H9 (cell line): ENCODE results near the gene CROCC2. TPM values are rescaled to one million over a fixed set of nuclear protein-coding genes. Genes with fewer than 3 reads are reported as not detected.
A peak's percentile ranks its signal among the peaks of the same experiment; 100 is the strongest.

Source experiments
- DNase-seq: peaks from one replicate; pipeline ENCODE4 v3.0.0-alpha.2; 2017
- H2AFZ ChIP-seq: one replicate; pipeline ENCODE4 v1.6.1; 2013; ENCODE audit warnings: mild to moderate bottlenecking, low read length, control low read depth, moderate library complexity
- H2AK5ac ChIP-seq: 2 replicates; pipeline ENCODE4 v1.6.1; 2013; ENCODE audit warnings: low read length, control low read depth, mixed read lengths; ENCODE audit not compliant: insufficient read length
- H2BK120ac ChIP-seq: one replicate; pipeline ENCODE4 v1.6.1; 2013; ENCODE audit warnings: low read depth, mild to moderate bottlenecking, low read length, control low read depth, inconsistent platforms; ENCODE audit not compliant: poor library complexity, severe bottlenecking
- H2BK12ac ChIP-seq: 2 replicates; pipeline ENCODE4 v1.6.1; 2013; ENCODE audit warnings: low read length, control low read depth, mixed read lengths, low read depth; ENCODE audit not compliant: insufficient read length
- H2BK15ac ChIP-seq: 2 replicates; pipeline ENCODE4 v1.6.1; 2013; ENCODE audit warnings: low read depth, low read length, control low read depth
- H2BK20ac ChIP-seq: one replicate; pipeline ENCODE4 v1.6.1; 2013; ENCODE audit warnings: low read depth, mild to moderate bottlenecking, low read length, control low read depth, inconsistent platforms; ENCODE audit not compliant: poor library complexity, severe bottlenecking
- H2BK5ac ChIP-seq: 2 replicates; pipeline ENCODE4 v1.6.1; 2013; ENCODE audit warnings: low read length, control low read depth, mixed read lengths; ENCODE audit not compliant: insufficient read length
- H3K14ac ChIP-seq: 2 replicates; pipeline ENCODE4 v1.6.1; 2013; ENCODE audit warnings: low read length, control low read depth; ENCODE audit not compliant: insufficient read depth
- H3K18ac ChIP-seq: 2 replicates; pipeline ENCODE4 v1.6.1; 2013; ENCODE audit warnings: low read depth, mild to moderate bottlenecking, mixed read lengths, low read length, control low read depth; ENCODE audit not compliant: insufficient read length
- H3K23ac ChIP-seq: 2 replicates; pipeline ENCODE4 v1.6.1; 2013; ENCODE audit warnings: low read length, control low read depth, mixed read lengths, low read depth; ENCODE audit not compliant: insufficient read length
- H3K23me2 ChIP-seq: 2 replicates; pipeline ENCODE4 v1.6.1; 2013; ENCODE audit warnings: low read depth, mild to moderate bottlenecking, mixed read lengths, low read length, control low read depth; ENCODE audit not compliant: insufficient read length, poor library complexity, severe bottlenecking
- H3K27ac ChIP-seq: 2 replicates; pipeline ENCODE4 v1.5.1; 2013; ENCODE audit warnings: low read length, control low read depth, mixed read lengths, low read depth; ENCODE audit not compliant: insufficient read length
- H3K27me3 ChIP-seq: 2 replicates; pipeline ENCODE4 v1.6.1; 2013; ENCODE audit warnings: low read length, control low read depth, inconsistent platforms; ENCODE audit not compliant: insufficient read depth
- H3K4ac ChIP-seq: 2 replicates; pipeline ENCODE4 v1.6.1; 2013; ENCODE audit warnings: low read depth, mild to moderate bottlenecking, control low read depth, inconsistent platforms, low read length, moderate library complexity
- H3K4me1 ChIP-seq: 2 replicates; pipeline ENCODE4 v1.6.1; 2013; ENCODE audit warnings: low read length, control low read depth, inconsistent platforms; ENCODE audit not compliant: insufficient read depth
- H3K4me2 ChIP-seq: 2 replicates; pipeline ENCODE4 v1.6.1; 2013; ENCODE audit warnings: low read length, control low read depth, mixed read lengths; ENCODE audit not compliant: insufficient read length, insufficient read depth
- H3K56ac ChIP-seq: 2 replicates; pipeline ENCODE4 v1.6.1; 2013; ENCODE audit warnings: low read depth, mild to moderate bottlenecking, mixed read lengths, low read length, control low read depth; ENCODE audit not compliant: insufficient read length
- H3K79me1 ChIP-seq: 2 replicates; pipeline ENCODE4 v1.6.1; 2013; ENCODE audit warnings: low read depth, mild to moderate bottlenecking, moderate library complexity, low read length, control low read depth, inconsistent platforms; ENCODE audit not compliant: insufficient read depth, poor library complexity, severe bottlenecking
- H3K79me2 ChIP-seq: 2 replicates; pipeline ENCODE4 v1.6.1; 2013; ENCODE audit warnings: low read length, control low read depth, inconsistent platforms; ENCODE audit not compliant: insufficient read depth
- H3K9ac ChIP-seq: 2 replicates; pipeline ENCODE4 v1.6.1; 2013; ENCODE audit warnings: low read length, control low read depth, mixed read lengths; ENCODE audit not compliant: insufficient read length; ENCODE audit errors: extremely low read depth
- H3K9me3 ChIP-seq: one replicate; pipeline ENCODE4 v1.6.1; 2013; ENCODE audit warnings: low read depth, low read length, inconsistent platforms; ENCODE audit not compliant: control insufficient read depth
- H3T11ph ChIP-seq: one replicate; pipeline ENCODE4 v1.6.1; 2013; ENCODE audit warnings: mild to moderate bottlenecking, low read length, control low read depth, inconsistent platforms
- H4K20me1 ChIP-seq: one replicate; pipeline ENCODE4 v1.6.1; 2013; ENCODE audit not compliant: control insufficient read depth, insufficient read length, insufficient read depth
- H4K5ac ChIP-seq: 2 replicates; pipeline ENCODE4 v1.6.1; 2013; ENCODE audit warnings: low read depth, mild to moderate bottlenecking, mixed read lengths, low read length, control low read depth; ENCODE audit not compliant: insufficient read length
- H4K8ac ChIP-seq: replicated peaks from 2 replicates; pipeline ENCODE4 v1.6.1; 2013; ENCODE audit warnings: low read length, control low read depth, mixed read lengths, low read depth; ENCODE audit not compliant: insufficient read length
- H4K91ac ChIP-seq: 2 replicates; pipeline ENCODE4 v1.6.1; 2013; ENCODE audit warnings: low read depth, mild to moderate bottlenecking, moderate library complexity, mixed read lengths, low read length, control low read depth; ENCODE audit not compliant: insufficient read length
- H3K27ac Mint-ChIP-seq, 3 experiments: 2 replicates in 2 of 3; 3 replicates in 1 of 3; pipeline ENCODE4 v1.8.0; 2020 to 2021; ENCODE audit warnings: mixed read lengths in 3 of 3, mild to moderate bottlenecking in 1 of 3, moderate library complexity in 1 of 3
- H3K27me3 Mint-ChIP-seq: 2 replicates; pipeline ENCODE4 v1.8.0; 2021; ENCODE audit warnings: low read depth, mild to moderate bottlenecking, moderate library complexity, mixed read lengths
- H3K36me3 Mint-ChIP-seq, 3 experiments: 2 replicates in 2 of 3; 3 replicates in 1 of 3; pipeline ENCODE4 v1.8.0; 2020 to 2021; ENCODE audit warnings: low read depth in 3 of 3, mixed read lengths in 3 of 3; ENCODE audit not compliant: insufficient read depth in 1 of 3
- H3K4me1 Mint-ChIP-seq, 2 experiments: 2 replicates each; pipeline ENCODE4 v1.8.0; 2020; ENCODE audit warnings: mixed read lengths in 2 of 2
- H3K4me3 Mint-ChIP-seq, 2 experiments: 2 replicates in 1 of 2; 3 replicates in 1 of 2; pipeline ENCODE4 v1.8.0; 2020 to 2021; ENCODE audit warnings: mild to moderate bottlenecking in 2 of 2, mixed read lengths in 2 of 2, moderate library complexity in 1 of 2
- H3K9me3 Mint-ChIP-seq, 2 experiments: 2 replicates in 1 of 2; 3 replicates in 1 of 2; pipeline ENCODE4 v1.8.0; 2020; ENCODE audit warnings: mild to moderate bottlenecking in 2 of 2, mixed read lengths in 2 of 2, moderate library complexity in 1 of 2
- WGBS: extraction: QIAGEN DNeasy Blood & Tissue Kit; methylation state at CpG from one replicate; pipeline ENCODE4 v1.1.7; 2013; ENCODE audit warnings: missing lambda C conversion rate, low lambda C conversion rate, mixed read lengths; ENCODE audit not compliant: insufficient read length; ENCODE audit errors: extremely low coverage; 5-methylcytosine and 5-hydroxymethylcytosine counted together
- total RNA-seq: library from RNA; stranded (reverse); gene quantifications from 2 replicates; pipeline ENCODE4 v1.2.1, GENCODE V29; 2021
- TF ChIP-seq, protein P1 (sequence below): fragments of 200-600 bp; sonication (generic); conservative IDR thresholded peaks from 3 replicates; pipeline ENCODE4 v1.8.0; 2021; ENCODE audit warnings: antibody characterized with exemption, mild to moderate bottlenecking

Gene CROCC2
- total RNA-seq, 1 experiment from 2014 or later: not detected

DNA sequence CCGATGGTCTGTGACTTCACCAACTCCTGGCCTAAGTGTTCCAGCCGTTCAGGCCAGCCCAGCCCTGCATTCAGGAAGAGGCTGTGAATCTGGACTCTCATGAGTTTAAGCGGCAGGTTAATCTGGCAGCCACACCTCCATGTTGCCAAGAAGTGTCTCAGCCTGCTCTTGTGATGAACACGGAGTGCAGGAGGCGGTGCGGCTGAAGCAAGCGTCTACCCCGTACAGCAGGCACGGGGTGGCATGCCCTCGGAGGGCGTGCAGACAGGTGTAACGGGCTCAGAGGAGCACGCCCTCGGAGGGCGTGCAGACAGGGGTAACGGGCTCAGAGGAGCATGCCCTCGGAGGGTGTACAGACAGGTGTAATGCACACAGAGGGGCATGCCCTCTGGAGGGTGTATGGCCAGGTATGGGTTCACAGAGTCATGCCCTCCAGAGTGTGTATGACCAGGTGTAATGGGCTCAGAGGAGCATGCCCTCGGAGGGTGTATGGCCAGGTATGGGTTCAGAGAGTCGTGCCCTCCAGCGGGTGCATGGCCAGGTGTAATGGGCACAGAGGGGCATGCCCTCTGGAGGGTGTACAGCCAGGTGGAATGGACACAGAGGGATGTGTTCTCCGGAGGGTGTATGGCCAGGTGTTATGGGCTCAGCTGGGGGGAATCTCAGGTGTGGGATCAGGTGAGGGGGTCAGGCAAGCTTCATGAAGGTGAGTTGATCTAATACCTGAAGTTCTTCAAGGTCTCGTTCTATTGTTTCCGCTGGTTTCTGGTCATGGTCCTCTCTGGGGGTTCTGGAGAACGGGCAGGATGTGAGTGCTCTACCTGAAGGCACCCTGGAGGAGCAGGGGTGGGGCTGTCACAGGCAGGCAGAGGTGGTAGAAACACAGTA, 22.6 kb downstream of the CROCC2 start:
- Histone ChIP-seq H4K8ac (no peak overlapping the region), H2BK15ac (no peak overlapping the region), H3K4me1 (no peaks in the 10 kb centered on the region), H2BK5ac (no peak overlapping the region), H2BK20ac (no peak overlapping the region), H3K23me2 (no peaks in the 10 kb centered on the region), H3K23ac (no peak overlapping the region), H3K79me1 (no peaks in the 10 kb centered on the region), H3K56ac (no peak overlapping the region), H2AK5ac (no peak overlapping the region), H2BK12ac (no peak overlapping the region), H3K9me3 (no peaks in the 10 kb centered on the region), H4K5ac (no peak overlapping the region), H3K14ac (peak overlapping the region; percentile 44; the same call in 1 of the 2 replicates), H3K4ac (no peak overlapping the region), H3K27ac (no peak overlapping the region), H3K9ac (no peak overlapping the region), H3K4me2 (no peak overlapping the region), H2BK120ac (no peak overlapping the region), H3T11ph (no peak overlapping the region), H3K18ac (no peak overlapping the region), H3K27me3 (no peaks in the 10 kb centered on the region), H2AFZ (no peak overlapping the region), H4K20me1 (no peaks in the 10 kb centered on the region), H4K91ac (peak overlapping the region; percentile 72), H3K79me2 (no peaks in the 10 kb centered on the region)
- peak; percentile 18 for DNase-seq
- Mint-ChIP-seq H3K4me3 (no peak overlapping the region), H3K27me3 (no peaks in the 10 kb centered on the region; the same call in 1 of the 2 replicates), H3K36me3 (no peaks in the 10 kb centered on the region), H3K27ac (peak overlapping the region in 1 of 3 experiments; percentile 80; a peak in 2 of 7 replicates), H3K4me1 (no peaks in the 10 kb centered on the region), H3K9me3 (no peaks in the 10 kb centered on the region)
- TF ChIP-seq, protein P1, sequence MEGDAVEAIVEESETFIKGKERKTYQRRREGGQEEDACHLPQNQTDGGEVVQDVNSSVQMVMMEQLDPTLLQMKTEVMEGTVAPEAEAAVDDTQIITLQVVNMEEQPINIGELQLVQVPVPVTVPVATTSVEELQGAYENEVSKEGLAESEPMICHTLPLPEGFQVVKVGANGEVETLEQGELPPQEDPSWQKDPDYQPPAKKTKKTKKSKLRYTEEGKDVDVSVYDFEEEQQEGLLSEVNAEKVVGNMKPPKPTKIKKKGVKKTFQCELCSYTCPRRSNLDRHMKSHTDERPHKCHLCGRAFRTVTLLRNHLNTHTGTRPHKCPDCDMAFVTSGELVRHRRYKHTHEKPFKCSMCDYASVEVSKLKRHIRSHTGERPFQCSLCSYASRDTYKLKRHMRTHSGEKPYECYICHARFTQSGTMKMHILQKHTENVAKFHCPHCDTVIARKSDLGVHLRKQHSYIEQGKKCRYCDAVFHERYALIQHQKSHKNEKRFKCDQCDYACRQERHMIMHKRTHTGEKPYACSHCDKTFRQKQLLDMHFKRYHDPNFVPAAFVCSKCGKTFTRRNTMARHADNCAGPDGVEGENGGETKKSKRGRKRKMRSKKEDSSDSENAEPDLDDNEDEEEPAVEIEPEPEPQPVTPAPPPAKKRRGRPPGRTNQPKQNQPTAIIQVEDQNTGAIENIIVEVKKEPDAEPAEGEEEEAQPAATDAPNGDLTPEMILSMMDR: no peak
- no CpG with 5 or more reads among the region's 24 CpGs for WGBS
